T-helper 1 cell treated with Interleukin-12 subunit alpha and Interleukin-12 subunit beta and Interleukin-4 antibody, amounts not matched to agents 30 μg/mL and 1 μg/mL, for 36 hours (primary cell): ENCODE measurements around the gene ST6GALNAC6.
"Not testable (repeated sequence)": the region's sequence is repeated elsewhere in the genome, so short reads cannot be mapped to it uniquely, and the experiment has no call there.

ENCODE experiments used
- H3K27ac Mint-ChIP-seq: one replicate; pipeline ENCODE4 v1.8.0; 2021; ENCODE audit warnings: mild to moderate bottlenecking, mixed read lengths
- H3K27me3 Mint-ChIP-seq: one replicate; pipeline ENCODE4 v1.8.0; 2021; ENCODE audit warnings: low read depth, mixed read lengths
- H3K36me3 Mint-ChIP-seq: one replicate; pipeline ENCODE4 v1.8.0; 2021; ENCODE audit warnings: low read depth, mixed read lengths
- H3K4me1 Mint-ChIP-seq: one replicate; pipeline ENCODE4 v1.8.0; 2021; ENCODE audit warnings: low read depth, mixed read lengths
- H3K4me3 Mint-ChIP-seq: one replicate; pipeline ENCODE4 v1.8.0; 2021; ENCODE audit warnings: mild to moderate bottlenecking, moderate library complexity, mixed read lengths
- H3K9me3 Mint-ChIP-seq: one replicate; pipeline ENCODE4 v1.8.0; 2021; ENCODE audit warnings: mixed read lengths

ST6GALNAC6 gene

DNA sequence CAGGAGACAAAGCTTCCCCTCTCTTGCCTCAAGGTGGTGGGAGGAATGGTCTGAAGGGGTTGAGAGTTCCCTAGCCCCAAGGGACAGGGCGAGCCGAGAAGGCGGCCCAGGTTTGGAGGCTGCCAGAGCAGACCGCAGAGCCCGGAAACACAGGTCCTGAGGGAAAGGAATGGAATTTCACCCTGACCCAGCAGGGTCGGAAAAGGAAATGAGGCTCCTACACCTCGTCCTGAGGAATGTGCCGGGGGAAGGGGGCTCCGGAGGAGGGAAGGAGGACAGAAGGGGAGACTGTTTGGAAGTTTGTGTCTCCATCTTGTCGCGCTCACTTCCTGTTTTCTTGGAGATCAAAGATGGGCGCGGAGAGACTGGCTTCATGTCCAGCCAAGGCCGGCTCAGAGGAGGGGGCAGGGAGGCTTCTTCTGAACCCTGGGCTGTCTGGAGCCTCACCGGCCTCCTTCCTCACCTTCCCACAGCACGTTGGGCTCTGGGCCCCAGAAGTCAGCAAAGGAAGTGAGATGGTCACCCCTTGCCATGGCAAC lies 54.5 kb downstream of the ST6GALNAC6 start:
- Mint-ChIP-seq H3K4me1 (no peaks in the 10 kb centered on the region), H3K27ac (no peak overlapping the region), H3K36me3 (peaks cover 12% of the 10 kb centered on the region), H3K4me3 (no peak overlapping the region), H3K9me3 (peaks cover 13% of the 10 kb centered on the region), H3K27me3 (no peaks in the 10 kb centered on the region)

GRCh38 chr9:127841087-127841835 lies 58.1 kb downstream of the ST6GALNAC6 start:
- Mint-ChIP-seq H3K4me1 (no peaks in the 10 kb centered on the region), H3K9me3 (no peaks in the 10 kb centered on the region), H3K36me3 (peaks cover 5% of the 10 kb centered on the region), H3K27ac (no peak overlapping the region), H3K4me3 (no peak overlapping the region), H3K27me3 (no peaks in the 10 kb centered on the region)

GRCh38 chr9:127838375-127839078 lies 60.9 kb downstream of the ST6GALNAC6 start:
- Mint-ChIP-seq H3K27ac (no peak overlapping the region), H3K9me3 (no peaks in the 10 kb centered on the region), H3K27me3 (no peaks in the 10 kb centered on the region), H3K4me1 (no peaks in the 10 kb centered on the region), H3K36me3 (peaks cover 9% of the 10 kb centered on the region), H3K4me3 (no peak overlapping the region)

- Mint-ChIP-seq H3K9me3 (no peaks in the 10 kb centered on the region), H3K27ac (no peak overlapping the region), H3K27me3 (no peaks in the 10 kb centered on the region), H3K4me1 (peaks cover 1% of the 10 kb centered on the region), H3K36me3 (peaks cover 9% of the 10 kb centered on the region), H3K4me3 (no peak overlapping the region)
Observed at GRCh38 chr9:127837346-127837745, 62.1 kb downstream of the ST6GALNAC6 start.

DNA sequence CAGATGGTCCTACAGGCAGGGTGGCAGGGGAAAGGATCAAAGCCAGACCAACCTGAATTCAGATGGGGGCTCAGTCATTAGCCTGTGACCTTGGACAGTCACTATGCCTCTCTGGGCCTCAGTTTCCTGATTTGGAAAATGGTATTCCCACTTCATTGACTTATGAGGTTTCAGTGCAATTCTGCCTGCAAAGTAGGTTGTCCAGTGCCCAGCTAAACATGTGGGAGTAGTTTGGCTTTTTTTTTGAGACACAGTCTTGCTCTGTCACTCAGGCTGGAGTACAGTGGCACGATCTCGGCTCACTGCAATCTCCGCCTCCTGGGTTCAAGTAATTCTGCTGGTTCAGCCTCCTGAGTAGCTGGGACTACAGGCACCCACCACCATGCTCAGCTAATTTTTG lies 62.8 kb downstream of the ST6GALNAC6 start:
- H3K4me3 Mint-ChIP-seq, H3K27me3 Mint-ChIP-seq, H3K9me3 Mint-ChIP-seq, H3K4me1 Mint-ChIP-seq, H3K36me3 Mint-ChIP-seq, H3K27ac Mint-ChIP-seq: not testable (repeated sequence)

GRCh38 chr9:127835991-127836516 lies 63.3 kb downstream of the ST6GALNAC6 start:
- no peak overlapping the region for H3K4me3 Mint-ChIP-seq
- no peaks in the 10 kb centered on the region for H3K9me3 Mint-ChIP-seq
- peaks cover 6% of the 10 kb centered on the region for H3K36me3 Mint-ChIP-seq
- H3K27ac Mint-ChIP-seq = no peak overlapping the region
- H3K27me3 Mint-ChIP-seq = no peaks in the 10 kb centered on the region
- peaks cover 3% of the 10 kb centered on the region for H3K4me1 Mint-ChIP-seq
